ENCODE measurements around the gene C6orf136.
A peak's percentile ranks its signal among the peaks of the same experiment; 100 is the strongest.
"Not testable (repeated sequence)": the region's sequence is repeated elsewhere in the genome, so short reads cannot be mapped to it uniquely, and the experiment has no call there.

The C6orf136 gene

GRCh38 chr6:30646450-30647241 lies at the start of gene C6orf136:
C6orf136 (plus strand) TSS chr6:30647133; CDS start chr6:30647232, 99 bp downstream.
- no peak for FAIRE-seq
- DNase-seq (ENCODE audit: low spot score), result peak; percentile 98

GRCh38 chr6:30597315-30598144 lies 49.4 kb upstream of the C6orf136 start:
- not testable (repeated sequence) for FAIRE-seq
- peak; percentile 70 for DNase-seq (ENCODE audit: low spot score)

GRCh38 chr6:30598912-30599624 lies 47.9 kb upstream of the C6orf136 start:
- no peak for FAIRE-seq
- DNase-seq (ENCODE audit: low spot score), result no peak

GRCh38 chr6:30599625-30600324 lies 47.2 kb upstream of the C6orf136 start:
- DNase-seq (ENCODE audit: low spot score) (no peak), FAIRE-seq (no peak)

GRCh38 chr6:30600451-30600961 lies 46.4 kb upstream of the C6orf136 start:
- DNase-seq (ENCODE audit: low spot score) (no peak), FAIRE-seq (no peak)

GRCh38 chr6:30601436-30601814 lies 45.5 kb upstream of the C6orf136 start:
- FAIRE-seq (no peak), DNase-seq (ENCODE audit: low spot score) (no peak)

GRCh38 chr6:30601815-30602641 lies 44.9 kb upstream of the C6orf136 start:
- DNase-seq (ENCODE audit: low spot score) (no peak), FAIRE-seq (no peak)

GRCh38 chr6:30603961-30604360 lies 43.0 kb upstream of the C6orf136 start:
- FAIRE-seq, result no peak
- no peak for DNase-seq (ENCODE audit: low spot score)

GRCh38 chr6:30610065-30610464 lies 36.9 kb upstream of the C6orf136 start:
- no peak for FAIRE-seq
- DNase-seq (ENCODE audit: low spot score), result no peak

GRCh38 chr6:30611150-30611855 lies 35.6 kb upstream of the C6orf136 start:
- no peak for DNase-seq (ENCODE audit: low spot score)
- no peak for FAIRE-seq

GRCh38 chr6:30611856-30612194 lies 35.1 kb upstream of the C6orf136 start:
- no peak for FAIRE-seq
- DNase-seq (ENCODE audit: low spot score), result no peak

- no peak for DNase-seq (ENCODE audit: low spot score)
- no peak for FAIRE-seq
Observed at GRCh38 chr6:30612213-30612612, 34.7 kb upstream of the C6orf136 start.

- FAIRE-seq (no peak), DNase-seq (ENCODE audit: low spot score) (no peak)
Observed at GRCh38 chr6:30612687-30613248, 34.2 kb upstream of the C6orf136 start.

GRCh38 chr6:30613251-30614043 lies 33.5 kb upstream of the C6orf136 start:
- DNase-seq (ENCODE audit: low spot score) (no peak), FAIRE-seq (no peak)

GRCh38 chr6:30614044-30614842 lies 32.7 kb upstream of the C6orf136 start:
- DNase-seq (ENCODE audit: low spot score) (no peak), FAIRE-seq (no peak)

GRCh38 chr6:30614843-30615218 lies 32.1 kb upstream of the C6orf136 start:
- FAIRE-seq (no peak), DNase-seq (ENCODE audit: low spot score) (peak; percentile 87)

- no peak for FAIRE-seq
- DNase-seq (ENCODE audit: low spot score), result peak; percentile 33
Observed at GRCh38 chr6:30615219-30615957, 31.5 kb upstream of the C6orf136 start.
